GM19193 (cell line): ENCODE data around the gene ZNRD2.

Source experiments
- POLR2A ChIP-seq: IDR thresholded peaks from 4 replicates; pipeline ENCODE4 v1.6.1; 2011; ENCODE audit not compliant: insufficient read depth, insufficient read length; ENCODE audit errors: extremely low read depth

The ZNRD2 gene

GRCh38 chr11:65606876-65607613 lies 36.8 kb downstream of the ZNRD2 start:
- TF ChIP-seq POLR2A: no peak

- TF ChIP-seq POLR2A: no peak
Measured at GRCh38 chr11:65607614-65608426, 37.5 kb downstream of the ZNRD2 start.

GRCh38 chr11:65609229-65609628 lies 39.0 kb downstream of the ZNRD2 start:
- no peak for TF ChIP-seq POLR2A

GRCh38 chr11:65609665-65610064 lies 39.4 kb downstream of the ZNRD2 start:
- TF ChIP-seq POLR2A: no peak

GRCh38 chr11:65610404-65610803 lies 40.1 kb downstream of the ZNRD2 start:
- TF ChIP-seq POLR2A: no peak

- TF ChIP-seq POLR2A: no peak
Measured at GRCh38 chr11:65611028-65611757, 40.9 kb downstream of the ZNRD2 start.

- no peak for TF ChIP-seq POLR2A
Measured at GRCh38 chr11:65611758-65612603, 41.7 kb downstream of the ZNRD2 start.

GRCh38 chr11:65612691-65613090 lies 42.4 kb downstream of the ZNRD2 start:
- TF ChIP-seq POLR2A: no peak

- TF ChIP-seq POLR2A: no peak
Measured at GRCh38 chr11:65613091-65613928, 43.0 kb downstream of the ZNRD2 start.

GRCh38 chr11:65615229-65615949 lies 45.1 kb downstream of the ZNRD2 start, which contains the start of gene PCNX3:
TSS of gene PCNX3 (plus strand) at chr11:65615776. CDS start at chr11:65616312, 536 bp downstream.
- TF ChIP-seq POLR2A: peak; percentile 74

- TF ChIP-seq POLR2A: no peak
Measured at GRCh38 chr11:65615950-65616574, 45.8 kb downstream of the ZNRD2 start.

GRCh38 chr11:65616575-65617001 lies 46.3 kb downstream of the ZNRD2 start:
- no peak for TF ChIP-seq POLR2A
